ENCODE measurements around the gene PREPL.

PREPL gene

GRCh38 chr2:44286119-44286883 is 75.0 kb downstream of the PREPL start:
- no peak for TF ChIP-seq CTCF (IDR thresholded peaks at IDR 0.05; ENCODE audit: borderline replicate concordance, control extremely low read depth, extremely low read depth, insufficient read depth, missing control alignments)
- in situ Hi-C loops (cut with MboI; ENCODE audit: low sequenced_read_pairs, unreplicated experiment), result no loop called here
- DNase-seq (ENCODE audit: low spot score), result no peak

GRCh38 chr2:44285174-44285573 is 76.1 kb downstream of the PREPL start:
- no peak for DNase-seq (ENCODE audit: low spot score)
- no peak for TF ChIP-seq CTCF (IDR thresholded peaks at IDR 0.05; ENCODE audit: borderline replicate concordance, control extremely low read depth, extremely low read depth, insufficient read depth, missing control alignments)
- in situ Hi-C loops (cut with MboI; ENCODE audit: low sequenced_read_pairs, unreplicated experiment), result no loop called here

GRCh38 chr2:44283116-44283666 is 78.1 kb downstream of the PREPL start:
- in situ Hi-C loops (cut with MboI; ENCODE audit: low sequenced_read_pairs, unreplicated experiment), result no loop called here
- TF ChIP-seq CTCF (IDR thresholded peaks at IDR 0.05; ENCODE audit: borderline replicate concordance, control extremely low read depth, extremely low read depth, insufficient read depth, missing control alignments), result no peak
- DNase-seq (ENCODE audit: low spot score), result no peak

- in situ Hi-C loops (cut with MboI; ENCODE audit: low sequenced_read_pairs, unreplicated experiment), result no loop called here
- DNase-seq (ENCODE audit: low spot score), result no peak
- TF ChIP-seq CTCF (IDR thresholded peaks at IDR 0.05; ENCODE audit: borderline replicate concordance, control extremely low read depth, extremely low read depth, insufficient read depth, missing control alignments), result no peak
Observed at GRCh38 chr2:44280869-44281268, 80.4 kb downstream of the PREPL start.

- TF ChIP-seq CTCF (IDR thresholded peaks at IDR 0.05; ENCODE audit: borderline replicate concordance, control extremely low read depth, extremely low read depth, insufficient read depth, missing control alignments), result no peak
- no peak for DNase-seq (ENCODE audit: low spot score)
- in situ Hi-C loops (cut with MboI; ENCODE audit: low sequenced_read_pairs, unreplicated experiment), result no loop called here
Observed at GRCh38 chr2:44277541-44277940, 83.8 kb downstream of the PREPL start.

- in situ Hi-C loops (cut with MboI; ENCODE audit: low sequenced_read_pairs, unreplicated experiment), result no loop called here
- TF ChIP-seq CTCF (IDR thresholded peaks at IDR 0.05; ENCODE audit: borderline replicate concordance, control extremely low read depth, extremely low read depth, insufficient read depth, missing control alignments), result no peak
- no peak for DNase-seq (ENCODE audit: low spot score)
Observed at GRCh38 chr2:44275927-44276303, 85.4 kb downstream of the PREPL start.

Measured in GM13976 (cell line).